DOHH2 (cell line): ENCODE measurements around the gene UPK1A.

Source experiments
- H3F3A ChIP-seq: fragments of 200-600 bp; sonication (generic), shearing (Covaris generic); 2 replicates; pipeline ENCODE4 v1.6.0; 2016; ENCODE audit warnings: antibody characterized with exemption, mild to moderate bottlenecking; ENCODE audit not compliant: control insufficient read depth, insufficient read depth
- H3K27ac ChIP-seq: fragments of 200-600 bp; sonication (generic); 2 replicates; pipeline ENCODE4 v1.5.1; 2014; ENCODE audit warnings: low read depth, mild to moderate bottlenecking, low read length, moderate library complexity
- H3K27me3 ChIP-seq: fragments of 200-600 bp; sonication (generic); 2 replicates; pipeline ENCODE4 v1.6.1; 2014; ENCODE audit warnings: mild to moderate bottlenecking, low read length, mixed read lengths; ENCODE audit not compliant: control insufficient read depth
- H3K36me3 ChIP-seq: fragments of 200-600 bp; sonication (generic); 2 replicates; pipeline ENCODE4 v1.6.1; 2014; ENCODE audit warnings: mild to moderate bottlenecking, low read length, moderate library complexity, mixed read lengths; ENCODE audit not compliant: control insufficient read depth
- H3K4me1 ChIP-seq: fragments of 200-600 bp; sonication (generic); 2 replicates; pipeline ENCODE4 v1.6.1; 2014; ENCODE audit warnings: mild to moderate bottlenecking, low read length, mixed read lengths; ENCODE audit not compliant: control insufficient read depth
- H3K4me2 ChIP-seq: fragments of 200-600 bp; sonication (generic); 2 replicates; pipeline ENCODE4 v1.6.0; 2014; ENCODE audit warnings: mild to moderate bottlenecking, low read length, moderate library complexity
- H3K4me3 ChIP-seq: fragments of 200-600 bp; sonication (generic); 2 replicates; pipeline ENCODE4 v1.5.1; 2014; ENCODE audit warnings: mild to moderate bottlenecking, low read length, mixed read lengths
- H3K79me2 ChIP-seq: fragments of 200-600 bp; sonication (generic); 2 replicates; pipeline ENCODE4 v1.6.1; 2014; ENCODE audit warnings: mild to moderate bottlenecking, low read length, mixed read lengths; ENCODE audit not compliant: control insufficient read depth
- H3K9me2 ChIP-seq: fragments of 200-600 bp; sonication (generic); replicated peaks from 2 replicates; pipeline ENCODE4 v1.6.1; 2014; ENCODE audit warnings: mild to moderate bottlenecking, low read length, mixed read lengths; ENCODE audit not compliant: control insufficient read depth
- H3K9me3 ChIP-seq: fragments of 200-600 bp; sonication (generic); 2 replicates; pipeline ENCODE4 v1.6.1; 2014; ENCODE audit warnings: antibody characterized with exemption, low read length, mixed read lengths; ENCODE audit not compliant: control insufficient read depth, insufficient read depth
- H4K20me1 ChIP-seq: fragments of 200-600 bp; sonication (generic); 2 replicates; pipeline ENCODE4 v1.6.0; 2014; ENCODE audit warnings: low read depth, mild to moderate bottlenecking, antibody characterized with exemption, low read length, moderate library complexity; ENCODE audit not compliant: control insufficient read depth, insufficient read depth
- EZH2phosphoT487 ChIP-seq: fragments of 200-600 bp; sonication (generic); IDR thresholded peaks from 2 replicates; pipeline ENCODE4 v1.6.1; 2017; ENCODE audit warnings: borderline replicate concordance, mild to moderate bottlenecking, antibody characterized with exemption, low read length, moderate library complexity, mixed read lengths
- TF ChIP-seq, protein P1 (sequence below): fragments of 200-600 bp; sonication (generic); IDR thresholded peaks from one replicate; pipeline ENCODE4 v1.5.1; 2014; ENCODE audit warnings: antibody characterized with exemption, mild to moderate bottlenecking, low read depth, low read length; ENCODE audit not compliant: poor library complexity, severe bottlenecking

The UPK1A gene

DNA sequence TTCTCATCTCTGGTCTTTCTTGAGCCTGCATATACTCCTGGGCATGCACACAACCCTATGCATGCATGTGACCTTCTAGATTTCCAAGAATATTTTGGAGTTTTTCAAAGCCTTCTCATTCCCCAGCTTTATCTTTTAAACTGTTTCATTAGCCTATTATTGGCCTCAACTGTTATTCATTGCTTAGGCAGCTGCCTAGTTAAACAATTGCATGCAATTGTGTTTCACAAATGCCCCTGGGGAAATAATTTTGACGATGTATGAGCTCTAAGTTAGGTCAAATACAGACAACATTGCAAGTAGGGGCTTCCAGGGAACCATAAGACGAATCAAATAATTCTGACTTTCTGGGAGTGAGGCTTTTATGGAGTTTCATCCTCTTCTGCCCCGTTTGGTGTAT lies 2.3 kb upstream of the UPK1A start:
- no peaks in the 10 kb centered on the region for H4K20me1 ChIP-seq
- H3F3A ChIP-seq, result no peaks in the 10 kb centered on the region
- no peaks in the 10 kb centered on the region for H3K79me2 ChIP-seq
- H3K9me3 ChIP-seq, result no peaks in the 10 kb centered on the region
- TF ChIP-seq, protein P1, sequence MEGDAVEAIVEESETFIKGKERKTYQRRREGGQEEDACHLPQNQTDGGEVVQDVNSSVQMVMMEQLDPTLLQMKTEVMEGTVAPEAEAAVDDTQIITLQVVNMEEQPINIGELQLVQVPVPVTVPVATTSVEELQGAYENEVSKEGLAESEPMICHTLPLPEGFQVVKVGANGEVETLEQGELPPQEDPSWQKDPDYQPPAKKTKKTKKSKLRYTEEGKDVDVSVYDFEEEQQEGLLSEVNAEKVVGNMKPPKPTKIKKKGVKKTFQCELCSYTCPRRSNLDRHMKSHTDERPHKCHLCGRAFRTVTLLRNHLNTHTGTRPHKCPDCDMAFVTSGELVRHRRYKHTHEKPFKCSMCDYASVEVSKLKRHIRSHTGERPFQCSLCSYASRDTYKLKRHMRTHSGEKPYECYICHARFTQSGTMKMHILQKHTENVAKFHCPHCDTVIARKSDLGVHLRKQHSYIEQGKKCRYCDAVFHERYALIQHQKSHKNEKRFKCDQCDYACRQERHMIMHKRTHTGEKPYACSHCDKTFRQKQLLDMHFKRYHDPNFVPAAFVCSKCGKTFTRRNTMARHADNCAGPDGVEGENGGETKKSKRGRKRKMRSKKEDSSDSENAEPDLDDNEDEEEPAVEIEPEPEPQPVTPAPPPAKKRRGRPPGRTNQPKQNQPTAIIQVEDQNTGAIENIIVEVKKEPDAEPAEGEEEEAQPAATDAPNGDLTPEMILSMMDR, result no peak
- no peak for TF ChIP-seq EZH2phosphoT487
- no peaks in the 10 kb centered on the region for H3K4me1 ChIP-seq
- no peak overlapping the region for H3K4me2 ChIP-seq
- H3K4me3 ChIP-seq, result no peak overlapping the region
- H3K9me2 ChIP-seq, result no peaks in the 10 kb centered on the region
- H3K27ac ChIP-seq, result no peak overlapping the region
- H3K36me3 ChIP-seq, result no peaks in the 10 kb centered on the region
- H3K27me3 ChIP-seq, result no peaks in the 10 kb centered on the region

DNA sequence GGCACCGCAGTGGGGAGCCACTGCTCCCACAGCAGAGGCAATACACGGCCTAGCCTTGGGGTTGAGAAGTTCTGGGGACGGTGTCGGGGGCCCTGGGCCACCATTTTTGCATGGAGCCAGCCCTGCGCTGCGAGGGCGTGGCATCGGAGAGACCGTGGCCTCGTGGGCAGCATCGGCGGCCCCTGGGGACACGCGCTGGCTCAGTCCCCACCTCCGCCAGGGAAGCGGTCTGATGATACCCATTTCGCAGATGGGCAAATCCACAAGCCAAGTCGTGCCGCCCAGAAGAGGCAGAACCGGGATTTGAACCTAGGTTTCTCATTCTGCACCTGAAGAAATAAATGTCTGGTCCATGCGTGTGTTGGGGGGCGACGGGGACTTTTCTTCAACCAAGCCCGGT lies 1.2 kb upstream of the UPK1A start:
- Histone ChIP-seq H3K36me3 (no peaks in the 10 kb centered on the region), H4K20me1 (no peaks in the 10 kb centered on the region), H3K4me1 (no peaks in the 10 kb centered on the region), H3K9me2 (no peaks in the 10 kb centered on the region), H3K27me3 (peaks cover 5% of the 10 kb centered on the region), H3K9me3 (no peaks in the 10 kb centered on the region), H3K79me2 (no peaks in the 10 kb centered on the region), H3K4me2 (no peak overlapping the region), H3K4me3 (no peak overlapping the region), H3F3A (no peaks in the 10 kb centered on the region), H3K27ac (no peak overlapping the region)
- no peak for TF ChIP-seq EZH2phosphoT487
- TF ChIP-seq, protein P1, result no peak

DNA sequence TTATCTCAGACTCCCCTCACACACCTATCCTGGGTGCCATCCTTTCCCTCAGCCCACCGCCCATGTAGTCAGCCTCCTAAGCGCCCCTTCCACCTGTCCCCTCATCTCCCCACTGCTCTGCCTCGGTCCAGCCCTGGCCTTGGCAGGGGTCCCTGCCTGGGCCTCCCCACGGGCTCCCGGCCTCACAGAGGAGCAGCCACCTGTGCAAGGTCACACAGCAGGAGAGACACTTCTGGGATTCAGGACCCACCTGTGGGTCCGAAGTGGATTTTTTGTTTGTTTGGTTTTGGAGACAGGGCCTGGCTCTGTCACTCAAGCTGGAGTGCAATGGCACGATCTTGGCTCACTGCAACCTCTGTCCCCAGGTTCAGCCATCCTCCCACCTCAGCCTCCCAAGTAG lies 713 bp upstream of the UPK1A start:
- Histone ChIP-seq H3K79me2 (no peaks in the 10 kb centered on the region), H3K4me1 (no peaks in the 10 kb centered on the region)
- TF ChIP-seq, protein P1, result no peak
- no peak for TF ChIP-seq EZH2phosphoT487

DNA sequence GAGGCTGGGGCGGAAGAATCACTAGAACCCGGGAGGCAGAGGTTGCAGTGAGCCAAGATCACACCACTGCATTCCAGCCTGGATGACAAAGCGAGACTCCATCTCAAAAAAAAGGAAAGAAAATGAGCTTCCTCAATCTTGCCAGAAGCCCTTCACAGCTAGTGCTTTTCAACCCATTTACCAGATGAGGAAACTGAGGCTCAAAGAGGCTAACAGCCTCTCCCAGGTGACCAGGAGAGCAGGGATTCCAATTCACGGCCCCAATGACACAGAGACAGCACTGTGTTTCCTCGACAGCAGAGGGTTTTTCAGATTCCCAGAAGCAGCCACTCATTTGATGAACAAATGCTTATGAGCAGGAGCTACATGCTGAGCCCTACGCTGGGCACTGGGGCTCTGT lies 3.2 kb downstream of the UPK1A start:
- no peak for TF ChIP-seq EZH2phosphoT487
- TF ChIP-seq, protein P1, result no peak
- Histone ChIP-seq H3K9me3 (no peaks in the 10 kb centered on the region), H3K4me1 (no peaks in the 10 kb centered on the region), H3K4me3 (no peak overlapping the region), H3K4me2 (no peak overlapping the region), H3K79me2 (no peaks in the 10 kb centered on the region), H4K20me1 (no peaks in the 10 kb centered on the region), H3K27me3 (peaks cover 20% of the 10 kb centered on the region), H3K9me2 (no peaks in the 10 kb centered on the region), H3F3A (no peaks in the 10 kb centered on the region), H3K36me3 (no peaks in the 10 kb centered on the region), H3K27ac (no peak overlapping the region)

More for the DNA sequence above, 713 bp upstream of the UPK1A start:
- Histone ChIP-seq H3K9me3 (no peaks in the 10 kb centered on the region), H3K27me3 (peaks cover 5% of the 10 kb centered on the region), H3K4me3 (no peak overlapping the region), H3K4me2 (no peak overlapping the region), H3F3A (no peaks in the 10 kb centered on the region), H3K27ac (no peak overlapping the region), H4K20me1 (no peaks in the 10 kb centered on the region), H3K36me3 (no peaks in the 10 kb centered on the region), H3K9me2 (no peaks in the 10 kb centered on the region)
